ENCODE results near the gene TIGIT.

The TIGIT gene

DNA sequence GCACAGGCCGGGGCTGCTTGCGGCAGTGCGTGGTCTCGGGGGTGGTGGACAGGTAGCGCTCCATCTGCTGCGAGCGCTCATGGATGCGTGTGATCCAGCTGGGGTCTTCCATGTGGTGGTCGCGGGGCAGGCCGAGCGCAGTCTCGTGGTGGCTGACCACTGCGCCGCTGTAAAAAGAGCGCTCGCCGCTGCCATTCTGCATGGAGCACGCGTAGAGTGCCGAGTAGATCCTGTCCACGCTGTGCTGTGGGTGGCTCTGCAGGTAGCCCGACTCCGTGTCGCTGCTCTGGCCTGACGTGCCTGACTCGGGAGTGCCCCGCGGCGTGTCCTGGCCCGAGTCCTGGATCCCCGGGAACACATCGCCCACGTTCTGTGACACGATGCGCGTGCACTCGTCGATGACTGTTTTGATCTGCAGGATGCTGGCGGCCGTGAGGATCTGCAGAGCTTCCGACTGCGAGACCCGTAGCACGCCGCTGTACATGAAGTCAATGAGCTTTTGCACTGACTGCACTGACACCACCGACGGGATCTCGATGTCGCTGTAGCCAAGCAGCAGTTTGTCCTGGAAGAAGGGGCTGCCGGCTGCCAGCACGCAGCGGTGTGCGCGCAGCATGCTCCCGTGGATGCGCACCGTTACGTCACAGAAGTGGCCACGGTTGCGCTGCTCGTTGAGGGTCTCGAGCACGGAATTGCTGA is 57.4 kb downstream of the TIGIT start:
- Histone ChIP-seq H3K4me3 (replicated peaks; ENCODE audit: insufficient read depth, low read length) (no peak overlapping the region), H3K27ac (replicated peaks) (no peak overlapping the region), H3K27me3 (ENCODE audit: insufficient read depth, poor library complexity, severe bottlenecking) (peaks cover 2% of the 10 kb centered on the region)
- no peak for TF ChIP-seq GABPA (IDR thresholded peaks at IDR 0.05; ENCODE audit: low read depth)
- TF ChIP-seq, protein P1, sequence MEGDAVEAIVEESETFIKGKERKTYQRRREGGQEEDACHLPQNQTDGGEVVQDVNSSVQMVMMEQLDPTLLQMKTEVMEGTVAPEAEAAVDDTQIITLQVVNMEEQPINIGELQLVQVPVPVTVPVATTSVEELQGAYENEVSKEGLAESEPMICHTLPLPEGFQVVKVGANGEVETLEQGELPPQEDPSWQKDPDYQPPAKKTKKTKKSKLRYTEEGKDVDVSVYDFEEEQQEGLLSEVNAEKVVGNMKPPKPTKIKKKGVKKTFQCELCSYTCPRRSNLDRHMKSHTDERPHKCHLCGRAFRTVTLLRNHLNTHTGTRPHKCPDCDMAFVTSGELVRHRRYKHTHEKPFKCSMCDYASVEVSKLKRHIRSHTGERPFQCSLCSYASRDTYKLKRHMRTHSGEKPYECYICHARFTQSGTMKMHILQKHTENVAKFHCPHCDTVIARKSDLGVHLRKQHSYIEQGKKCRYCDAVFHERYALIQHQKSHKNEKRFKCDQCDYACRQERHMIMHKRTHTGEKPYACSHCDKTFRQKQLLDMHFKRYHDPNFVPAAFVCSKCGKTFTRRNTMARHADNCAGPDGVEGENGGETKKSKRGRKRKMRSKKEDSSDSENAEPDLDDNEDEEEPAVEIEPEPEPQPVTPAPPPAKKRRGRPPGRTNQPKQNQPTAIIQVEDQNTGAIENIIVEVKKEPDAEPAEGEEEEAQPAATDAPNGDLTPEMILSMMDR (IDR thresholded peaks at IDR 0.05; ENCODE audit: insufficient read depth, low read length), result no peak
- TF ChIP-seq POLR2AphosphoS5 (IDR thresholded peaks at IDR 0.05; ENCODE audit: low read depth), result no peak
- TF ChIP-seq SPI1 (IDR thresholded peaks at IDR 0.05; ENCODE audit: borderline replicate concordance, low read depth), result no peak
- TF ChIP-seq, protein P2, sequence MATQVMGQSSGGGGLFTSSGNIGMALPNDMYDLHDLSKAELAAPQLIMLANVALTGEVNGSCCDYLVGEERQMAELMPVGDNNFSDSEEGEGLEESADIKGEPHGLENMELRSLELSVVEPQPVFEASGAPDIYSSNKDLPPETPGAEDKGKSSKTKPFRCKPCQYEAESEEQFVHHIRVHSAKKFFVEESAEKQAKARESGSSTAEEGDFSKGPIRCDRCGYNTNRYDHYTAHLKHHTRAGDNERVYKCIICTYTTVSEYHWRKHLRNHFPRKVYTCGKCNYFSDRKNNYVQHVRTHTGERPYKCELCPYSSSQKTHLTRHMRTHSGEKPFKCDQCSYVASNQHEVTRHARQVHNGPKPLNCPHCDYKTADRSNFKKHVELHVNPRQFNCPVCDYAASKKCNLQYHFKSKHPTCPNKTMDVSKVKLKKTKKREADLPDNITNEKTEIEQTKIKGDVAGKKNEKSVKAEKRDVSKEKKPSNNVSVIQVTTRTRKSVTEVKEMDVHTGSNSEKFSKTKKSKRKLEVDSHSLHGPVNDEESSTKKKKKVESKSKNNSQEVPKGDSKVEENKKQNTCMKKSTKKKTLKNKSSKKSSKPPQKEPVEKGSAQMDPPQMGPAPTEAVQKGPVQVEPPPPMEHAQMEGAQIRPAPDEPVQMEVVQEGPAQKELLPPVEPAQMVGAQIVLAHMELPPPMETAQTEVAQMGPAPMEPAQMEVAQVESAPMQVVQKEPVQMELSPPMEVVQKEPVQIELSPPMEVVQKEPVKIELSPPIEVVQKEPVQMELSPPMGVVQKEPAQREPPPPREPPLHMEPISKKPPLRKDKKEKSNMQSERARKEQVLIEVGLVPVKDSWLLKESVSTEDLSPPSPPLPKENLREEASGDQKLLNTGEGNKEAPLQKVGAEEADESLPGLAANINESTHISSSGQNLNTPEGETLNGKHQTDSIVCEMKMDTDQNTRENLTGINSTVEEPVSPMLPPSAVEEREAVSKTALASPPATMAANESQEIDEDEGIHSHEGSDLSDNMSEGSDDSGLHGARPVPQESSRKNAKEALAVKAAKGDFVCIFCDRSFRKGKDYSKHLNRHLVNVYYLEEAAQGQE (IDR thresholded peaks at IDR 0.05; ENCODE audit: insufficient replicate concordance, low read depth), result no peak
- DNase-seq (ENCODE audit: low read depth in 1 of 2, low spot score in 1 of 2), result no peak

DNA sequence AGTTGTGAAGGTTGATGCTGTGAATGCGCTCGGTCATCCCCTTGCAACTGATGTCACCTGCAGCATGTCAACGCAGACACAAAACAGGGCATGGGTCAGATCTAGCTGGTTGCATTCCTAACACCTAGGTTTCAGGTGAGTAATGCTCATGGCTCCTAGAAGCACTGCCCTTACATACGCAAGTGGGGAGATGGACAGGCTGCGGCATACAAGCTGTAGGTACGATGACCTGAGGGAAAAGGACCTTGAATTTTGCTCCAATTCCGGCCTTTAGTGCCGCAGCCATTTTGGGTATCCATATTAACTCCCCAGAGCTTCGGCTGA is 58.0 kb downstream of the TIGIT start:
- TF ChIP-seq SPI1 (IDR thresholded peaks at IDR 0.05; ENCODE audit: borderline replicate concordance, low read depth) (no peak), POLR2AphosphoS5 (IDR thresholded peaks at IDR 0.05; ENCODE audit: low read depth) (no peak), GABPA (IDR thresholded peaks at IDR 0.05; ENCODE audit: low read depth) (no peak)
- TF ChIP-seq, protein P2 (IDR thresholded peaks at IDR 0.05; ENCODE audit: insufficient replicate concordance, low read depth), result no peak
- TF ChIP-seq, protein P1 (IDR thresholded peaks at IDR 0.05; ENCODE audit: insufficient read depth, low read length), result no peak
- no peak overlapping the region for H3K27ac ChIP-seq (replicated peaks)
- H3K27me3 ChIP-seq (ENCODE audit: insufficient read depth, poor library complexity, severe bottlenecking), result peaks cover 2% of the 10 kb centered on the region
- no peak for DNase-seq (ENCODE audit: low read depth in 1 of 2, low spot score in 1 of 2)
- no peak overlapping the region for H3K4me3 ChIP-seq (replicated peaks; ENCODE audit: insufficient read depth, low read length)

DNA sequence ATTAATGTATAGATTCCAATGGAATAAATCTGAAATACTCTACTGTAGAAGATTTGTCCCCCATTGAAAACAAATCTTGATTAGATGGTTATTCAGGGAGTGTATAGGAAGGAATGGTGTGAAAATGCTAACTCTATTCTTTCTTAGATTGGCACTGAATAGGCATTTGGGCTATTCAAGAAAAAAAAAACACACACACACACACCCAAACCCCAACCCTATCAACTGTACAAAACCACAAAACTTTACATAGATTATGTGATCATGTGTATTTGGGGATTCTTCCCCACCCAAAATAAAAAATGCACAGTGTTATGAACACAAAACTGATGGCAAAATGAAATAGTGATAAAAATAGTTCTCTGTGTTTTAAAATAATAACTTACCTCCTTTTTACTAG is 61.8 kb downstream of the TIGIT start:
- H3K27me3 ChIP-seq (ENCODE audit: insufficient read depth, poor library complexity, severe bottlenecking), result peaks cover 9% of the 10 kb centered on the region
- H3K27ac ChIP-seq (replicated peaks), result no peak overlapping the region
- DNase-seq (ENCODE audit: low read depth in 1 of 2, low spot score in 1 of 2), result no peak
- no peak overlapping the region for H3K4me3 ChIP-seq (replicated peaks; ENCODE audit: insufficient read depth, low read length)
- TF ChIP-seq, protein P2 (IDR thresholded peaks at IDR 0.05; ENCODE audit: insufficient replicate concordance, low read depth), result no peak
- TF ChIP-seq SPI1 (IDR thresholded peaks at IDR 0.05; ENCODE audit: borderline replicate concordance, low read depth) (no peak), GABPA (IDR thresholded peaks at IDR 0.05; ENCODE audit: low read depth) (no peak), POLR2AphosphoS5 (IDR thresholded peaks at IDR 0.05; ENCODE audit: low read depth) (no peak)
- TF ChIP-seq, protein P1 (IDR thresholded peaks at IDR 0.05; ENCODE audit: insufficient read depth, low read length), result no peak

Data from HL-60 (cell line).